Dendritic cell treated with granulocyte-macrophage colony-stimulating factor and Interleukin-4, amounts not matched to agents 40 ng/mL and 50 ng/mL, for 4 days (primary cell): Measurements from ENCODE around the gene ESD.
"Not testable (repeated sequence)": the region's sequence is repeated elsewhere in the genome, so short reads cannot be mapped to it uniquely, and the experiment has no call there.

Experiments used
- H3K27ac Mint-ChIP-seq: one replicate; pipeline ENCODE4 v1.8.0; 2022; ENCODE audit warnings: mild to moderate bottlenecking, mixed read lengths
- H3K27me3 Mint-ChIP-seq: one replicate; pipeline ENCODE4 v1.8.0; 2022; ENCODE audit warnings: mild to moderate bottlenecking, mixed read lengths
- H3K36me3 Mint-ChIP-seq: one replicate; pipeline ENCODE4 v1.8.0; 2022; ENCODE audit warnings: low read depth, mixed read lengths
- H3K4me1 Mint-ChIP-seq: one replicate; pipeline ENCODE4 v1.8.0; 2022; ENCODE audit warnings: low read depth, mixed read lengths
- H3K4me3 Mint-ChIP-seq: one replicate; pipeline ENCODE4 v1.8.0; 2022; ENCODE audit warnings: mild to moderate bottlenecking, moderate library complexity, mixed read lengths
- H3K9me3 Mint-ChIP-seq: one replicate; pipeline ENCODE4 v1.8.0; 2022; ENCODE audit warnings: mixed read lengths
- intact Hi-C: fragments of 100-400 bp; cut with micrococcal nuclease; formaldehyde crosslinking; loops from one replicate; pipeline ENCODE4 v1.15.0; 2022

Gene ESD

GRCh38 chr13:46810440-46810839 is 13.5 kb upstream of the ESD start:
- H3K27me3 Mint-ChIP-seq: no peaks in the 10 kb centered on the region
- no peaks in the 10 kb centered on the region for H3K4me1 Mint-ChIP-seq
- intact Hi-C loops: no loop called here

GRCh38 chr13:46804921-46805320 is 8.0 kb upstream of the ESD start:
- H3K4me1 Mint-ChIP-seq, H3K36me3 Mint-ChIP-seq, H3K27me3 Mint-ChIP-seq, H3K27ac Mint-ChIP-seq, intact Hi-C loops, H3K4me3 Mint-ChIP-seq: not testable (repeated sequence)
- peaks cover 23% of the 10 kb centered on the region for H3K9me3 Mint-ChIP-seq

More at GRCh38 chr13:46810440-46810839, 13.5 kb upstream of the ESD start:
- no peak overlapping the region for H3K4me3 Mint-ChIP-seq
- H3K9me3 Mint-ChIP-seq: peaks cover 21% of the 10 kb centered on the region
- H3K27ac Mint-ChIP-seq: no peak overlapping the region
- no peaks in the 10 kb centered on the region for H3K36me3 Mint-ChIP-seq

- intact Hi-C loops: no loop called here
- no peaks in the 10 kb centered on the region for H3K36me3 Mint-ChIP-seq
- H3K9me3 Mint-ChIP-seq: peaks cover 23% of the 10 kb centered on the region
- H3K27ac Mint-ChIP-seq: no peak overlapping the region
- H3K4me3 Mint-ChIP-seq: no peak overlapping the region
- no peaks in the 10 kb centered on the region for H3K27me3 Mint-ChIP-seq
- no peaks in the 10 kb centered on the region for H3K4me1 Mint-ChIP-seq
Measured at GRCh38 chr13:46804391-46804815, 7.4 kb upstream of the ESD start.

- no peak overlapping the region for H3K4me3 Mint-ChIP-seq
- intact Hi-C loops: no loop called here
- H3K9me3 Mint-ChIP-seq: peaks cover 23% of the 10 kb centered on the region
- no peaks in the 10 kb centered on the region for H3K36me3 Mint-ChIP-seq
- H3K27me3 Mint-ChIP-seq: no peaks in the 10 kb centered on the region
- H3K4me1 Mint-ChIP-seq: no peaks in the 10 kb centered on the region
- H3K27ac Mint-ChIP-seq: no peak overlapping the region
Measured at GRCh38 chr13:46803586-46803985, 6.6 kb upstream of the ESD start.

- peaks cover 8% of the 10 kb centered on the region for H3K4me1 Mint-ChIP-seq
- peaks cover 5% of the 10 kb centered on the region for H3K36me3 Mint-ChIP-seq
Measured at GRCh38 chr13:46801858-46802257, 4.9 kb upstream of the ESD start.

GRCh38 chr13:46799139-46799538 is 2.2 kb upstream of the ESD start:
- peaks cover 22% of the 10 kb centered on the region for H3K36me3 Mint-ChIP-seq
- intact Hi-C loops: no loop called here
- H3K27ac Mint-ChIP-seq: no peak overlapping the region
- H3K4me3 Mint-ChIP-seq: no peak overlapping the region
- H3K9me3 Mint-ChIP-seq: peaks cover 7% of the 10 kb centered on the region
- no peaks in the 10 kb centered on the region for H3K27me3 Mint-ChIP-seq
- H3K4me1 Mint-ChIP-seq: peaks cover 25% of the 10 kb centered on the region

More at GRCh38 chr13:46801858-46802257, 4.9 kb upstream of the ESD start:
- Mint-ChIP-seq H3K9me3 (peaks cover 23% of the 10 kb centered on the region), H3K4me3 (no peak overlapping the region), H3K27ac (no peak overlapping the region), H3K27me3 (no peaks in the 10 kb centered on the region)
- intact Hi-C loops: no loop called here

- Mint-ChIP-seq H3K4me1 (peaks cover 33% of the 10 kb centered on the region), H3K27ac (peak overlapping the region; percentile 94), H3K27me3 (no peaks in the 10 kb centered on the region), H3K9me3 (no peaks in the 10 kb centered on the region), H3K4me3 (peak overlapping the region; percentile 96), H3K36me3 (peaks cover 29% of the 10 kb centered on the region)
- intact Hi-C loops: loop anchor here (2.0 kb wide), 1 partner anchor 245 kb away; the partner anchor contains the start of gene LRCH1
Measured at GRCh38 chr13:46797501-46798237, 708 bp upstream of the ESD start.

GRCh38 chr13:46796129-46796514 is 839 bp downstream of the ESD start:
- Mint-ChIP-seq H3K9me3 (no peaks in the 10 kb centered on the region), H3K4me3 (peak overlapping the region; percentile 96), H3K4me1 (peaks cover 33% of the 10 kb centered on the region), H3K27ac (peak overlapping the region; percentile 94), H3K36me3 (peaks cover 29% of the 10 kb centered on the region), H3K27me3 (no peaks in the 10 kb centered on the region)
- intact Hi-C loops: loop anchor here (2.0 kb wide), 1 partner anchor 243 kb away; the partner anchor contains the start of gene LRCH1

- intact Hi-C loops: no loop called here
- Mint-ChIP-seq H3K36me3 (peaks cover 37% of the 10 kb centered on the region), H3K4me3 (no peak overlapping the region), H3K27me3 (no peaks in the 10 kb centered on the region), H3K27ac (no peak overlapping the region), H3K9me3 (no peaks in the 10 kb centered on the region), H3K4me1 (peaks cover 33% of the 10 kb centered on the region)
Measured at GRCh38 chr13:46795321-46795720, 1.6 kb downstream of the ESD start.

- intact Hi-C loops: loop anchor here (2.0 kb wide), 1 partner anchor 49 kb away; no protein-coding TSS in a partner anchor
- H3K4me1 Mint-ChIP-seq: peaks cover 7% of the 10 kb centered on the region
Measured at GRCh38 chr13:46783504-46783903, 13.5 kb downstream of the ESD start.

GRCh38 chr13:46782691-46783090 is 14.3 kb downstream of the ESD start:
- intact Hi-C loops: loop anchor here (2.0 kb wide), 1 partner anchor 48 kb away; no protein-coding TSS in a partner anchor
- Mint-ChIP-seq H3K36me3 (peaks cover 62% of the 10 kb centered on the region), H3K4me1 (peaks cover under 1% of the 10 kb centered on the region)

More at GRCh38 chr13:46783504-46783903, 13.5 kb downstream of the ESD start:
- Mint-ChIP-seq H3K27ac (no peak overlapping the region), H3K36me3 (peaks cover 62% of the 10 kb centered on the region), H3K27me3 (no peaks in the 10 kb centered on the region), H3K9me3 (no peaks in the 10 kb centered on the region), H3K4me3 (no peak overlapping the region)

GRCh38 chr13:46782066-46782465 is 14.9 kb downstream of the ESD start:
- Mint-ChIP-seq H3K27me3 (no peaks in the 10 kb centered on the region), H3K36me3 (peaks cover 61% of the 10 kb centered on the region), H3K27ac (no peak overlapping the region), H3K4me1 (no peaks in the 10 kb centered on the region), H3K4me3 (no peak overlapping the region), H3K9me3 (no peaks in the 10 kb centered on the region)
- intact Hi-C loops: loop anchor here (2.0 kb wide), 1 partner anchor 47 kb away; no protein-coding TSS in a partner anchor

More at GRCh38 chr13:46782691-46783090, 14.3 kb downstream of the ESD start:
- no peak overlapping the region for H3K27ac Mint-ChIP-seq
- no peak overlapping the region for H3K4me3 Mint-ChIP-seq
- no peaks in the 10 kb centered on the region for H3K27me3 Mint-ChIP-seq
- no peaks in the 10 kb centered on the region for H3K9me3 Mint-ChIP-seq

GRCh38 chr13:46778890-46779289 is 18.1 kb downstream of the ESD start:
- H3K36me3 Mint-ChIP-seq: peaks cover 70% of the 10 kb centered on the region
- H3K4me3 Mint-ChIP-seq: no peak overlapping the region
- no peaks in the 10 kb centered on the region for H3K27me3 Mint-ChIP-seq
- no peaks in the 10 kb centered on the region for H3K4me1 Mint-ChIP-seq
- intact Hi-C loops: no loop called here
- H3K27ac Mint-ChIP-seq: no peak overlapping the region
- no peaks in the 10 kb centered on the region for H3K9me3 Mint-ChIP-seq

GRCh38 chr13:46778095-46778494 is 18.9 kb downstream of the ESD start:
- H3K36me3 Mint-ChIP-seq: peaks cover 74% of the 10 kb centered on the region
- H3K4me3 Mint-ChIP-seq: no peak overlapping the region
- intact Hi-C loops: no loop called here
- no peaks in the 10 kb centered on the region for H3K9me3 Mint-ChIP-seq
- no peaks in the 10 kb centered on the region for H3K4me1 Mint-ChIP-seq
- no peaks in the 10 kb centered on the region for H3K27me3 Mint-ChIP-seq
- H3K27ac Mint-ChIP-seq: no peak overlapping the region
